ENCODE measurements around the gene HHEX. TPM values are rescaled to one million over a fixed set of nuclear protein-coding genes. Genes with fewer than 3 reads are reported as not detected.
A peak's percentile ranks its signal among the peaks of the same experiment; 100 is the strongest.
"Not testable (repeated sequence)": the region's sequence is repeated elsewhere in the genome, so short reads cannot be mapped to it uniquely, and the experiment has no call there.

The HHEX gene
- total RNA-seq, 1 experiment from 2014 or later: 2.2 TPM

GRCh38 chr10:92641492-92641891 lies 48.3 kb upstream of the HHEX start:
- intact Hi-C loops (cut with micrococcal nuclease): no loop called here
- BruUV-seq (replicated peaks): no TSS peak
- ChIA-PET POLR2A (ENCODE audit: unreplicated experiment) (no interaction called here), CTCF (no interaction called here)
- H2AFZ ChIP-seq (ENCODE audit: low read length): no peak overlapping the region
- H3K9me2 ChIP-seq (replicated peaks; ENCODE audit: low read length): no peaks in the 10 kb centered on the region
- TF ChIP-seq CTCF (conservative IDR thresholded peaks at IDR 0.05; ENCODE audit: low read depth, low read length): no peak
- no peak for TF ChIP-seq EZH2phosphoT487 (IDR thresholded peaks at IDR 0.05; ENCODE audit: borderline replicate concordance, low read length)
- no peak for TF ChIP-seq EZH2 (IDR thresholded peaks at IDR 0.05; ENCODE audit: low read length, unreplicated experiment)
- no peak overlapping the region for H3K4me2 ChIP-seq (ENCODE audit: low read length)
- no peak overlapping the region for H3K4me3 ChIP-seq (ENCODE audit: low read length)
- no peak overlapping the region for H3K27ac ChIP-seq (ENCODE audit: low read length)
- H3K9ac ChIP-seq (ENCODE audit: low read length): no peak overlapping the region
- H3K9me3 ChIP-seq (ENCODE audit: low read length): no peaks in the 10 kb centered on the region
- no peaks in the 10 kb centered on the region for H3F3A ChIP-seq (ENCODE audit: low read length, unreplicated experiment)
- H4K20me1 ChIP-seq (ENCODE audit: low read length): no peaks in the 10 kb centered on the region
- DNase-seq: no peak
- no peak for ATAC-seq
- H3K27me3 ChIP-seq (ENCODE audit: low read length): no peaks in the 10 kb centered on the region
- H3K4me1 ChIP-seq (ENCODE audit: insufficient read depth, low read length): peaks cover 9% of the 10 kb centered on the region
- H3K79me2 ChIP-seq (ENCODE audit: low read length): peaks cover 7% of the 10 kb centered on the region
- H3K36me3 ChIP-seq (ENCODE audit: low read depth, low read length): peaks cover 45% of the 10 kb centered on the region

- no TSS peak for BruUV-seq (replicated peaks)
- ChIA-PET POLR2A (ENCODE audit: unreplicated experiment) (no interaction called here), CTCF (no interaction called here)
- H3K4me3 ChIP-seq (ENCODE audit: low read length): no peak overlapping the region
- no peak overlapping the region for H3K27ac ChIP-seq (ENCODE audit: low read length)
- no peak overlapping the region for H3K4me2 ChIP-seq (ENCODE audit: low read length)
- no peak for TF ChIP-seq EZH2phosphoT487 (IDR thresholded peaks at IDR 0.05; ENCODE audit: borderline replicate concordance, low read length)
- no peak for TF ChIP-seq CTCF (conservative IDR thresholded peaks at IDR 0.05; ENCODE audit: low read depth, low read length)
- no peak for TF ChIP-seq EZH2 (IDR thresholded peaks at IDR 0.05; ENCODE audit: low read length, unreplicated experiment)
- no peaks in the 10 kb centered on the region for H3K27me3 ChIP-seq (ENCODE audit: low read length)
- ATAC-seq (no peak), DNase-seq (no peak)
- H4K20me1 ChIP-seq (ENCODE audit: low read length): no peaks in the 10 kb centered on the region
- intact Hi-C loops (cut with micrococcal nuclease): loop anchor here (2.0 kb wide), 1 partner anchor 54 kb away; no protein-coding TSS in a partner anchor
- H3K4me1 ChIP-seq (ENCODE audit: insufficient read depth, low read length): peaks cover 9% of the 10 kb centered on the region
- H3K9ac ChIP-seq (ENCODE audit: low read length): no peak overlapping the region
- no peaks in the 10 kb centered on the region for H3K9me3 ChIP-seq (ENCODE audit: low read length)
- H3K9me2 ChIP-seq (replicated peaks; ENCODE audit: low read length): no peaks in the 10 kb centered on the region
- peaks cover 7% of the 10 kb centered on the region for H3K79me2 ChIP-seq (ENCODE audit: low read length)
- H2AFZ ChIP-seq (ENCODE audit: low read length): no peak overlapping the region
- H3K36me3 ChIP-seq (ENCODE audit: low read depth, low read length): peaks cover 49% of the 10 kb centered on the region
- H3F3A ChIP-seq (ENCODE audit: low read length, unreplicated experiment): no peaks in the 10 kb centered on the region
Observed at GRCh38 chr10:92644921-92645320, 44.8 kb upstream of the HHEX start.

- POLR2A ChIA-PET (ENCODE audit: unreplicated experiment); H3K4me1 ChIP-seq (ENCODE audit: insufficient read depth, low read length); H3K4me3 ChIP-seq (ENCODE audit: low read length); H2AFZ ChIP-seq (ENCODE audit: low read length); H3K4me2 ChIP-seq (ENCODE audit: low read length); CTCF ChIA-PET; H3K9me3 ChIP-seq (ENCODE audit: low read length); H3K79me2 ChIP-seq (ENCODE audit: low read length); H3K9ac ChIP-seq (ENCODE audit: low read length); H3K27me3 ChIP-seq (ENCODE audit: low read length); H3K9me2 ChIP-seq (replicated peaks; ENCODE audit: low read length); BruUV-seq (replicated peaks); intact Hi-C loops (cut with micrococcal nuclease); H3F3A ChIP-seq (ENCODE audit: low read length, unreplicated experiment); ATAC-seq; H4K20me1 ChIP-seq (ENCODE audit: low read length); H3K27ac ChIP-seq (ENCODE audit: low read length): not testable (repeated sequence)
- DNase-seq: peak; percentile 7
- H3K36me3 ChIP-seq (ENCODE audit: low read depth, low read length): peaks cover 69% of the 10 kb centered on the region
Observed at GRCh38 chr10:92650864-92651263, 38.9 kb upstream of the HHEX start.

Measured in PC-3 (cell line).